K562 (cell line): Measurements from ENCODE around the gene SERGEF. TPM values are rescaled to one million over a fixed set of nuclear protein-coding genes. Genes with fewer than 3 reads are reported as not detected.

Experiments
- ATAC-seq: fragments of 200-7000 bp; cut with Tn5 transposase; 3 replicates; pipeline ENCODE4 v1.9.1; 2020; ENCODE audit warnings: moderate library complexity
- BruUV-seq: library from RNA; stranded (reverse); fragments of 400-500 nt; replicated peaks from 2 replicates; lab custom pipeline; 2021; lab: Mats Ljungman, UMichigan
- CTCF ChIA-PET: fragments of 300-600 bp; formaldehyde crosslinking; extraction: SDS; loops from one replicate; lab custom pipeline; 2021; ENCODE audit warnings: low intra/inter-chr PET ratio; lab: Yijun Ruan, JAX
- POLR2A ChIA-PET: fragments of 300-600, 350-650 bp; sonication (Branson Sonifier 250); formaldehyde crosslinking; extraction: SDS; loops from one replicate; lab custom pipeline; 2021; ENCODE audit warnings: antibody characterized with exemption, inconsistent platforms; lab: Yijun Ruan, JAX
- DNase-seq, 4 experiments: peaks; one replicate each; pipeline versions ENCODE4 v3.0.0 to v3.0.0-alpha.2; 2011 to 2018; ENCODE audit warnings: low spot score in 3 of 4, mixed read lengths in 3 of 4; ENCODE audit errors: extremely low read depth in 1 of 4
- FAIRE-seq: peaks from 2 replicates; lab custom pipeline; 2011; peaks lifted over from hg19 to GRCh38; lab: Jason Lieb, UNC
- H2AFZ ChIP-seq: 2 replicates; pipeline ENCODE4 v1.6.0; 2011; ENCODE audit warnings: low read depth, low read length, control low read depth, inconsistent platforms
- H3K27ac ChIP-seq: fragments of 200-600 bp; 3 replicates; pipeline ENCODE4 v1.8.0; 2011; ENCODE audit warnings: low read depth, mild to moderate bottlenecking, control low read depth, inconsistent platforms, low read length, moderate library complexity, mixed read lengths; ENCODE audit errors: extremely low read depth
- H3K27me3 ChIP-seq, 2 experiments: fragments of 300-600 bp in 1 of 2; 2 replicates in 1 of 2; 3 replicates in 1 of 2; pipeline versions ENCODE4 v1.6.0 to v1.8.0; 2011; ENCODE audit warnings: inconsistent platforms in 2 of 2, low read length in 2 of 2, mild to moderate bottlenecking in 1 of 2, mixed read lengths in 1 of 2, moderate library complexity in 1 of 2; ENCODE audit not compliant: control insufficient read depth in 2 of 2, insufficient read depth in 2 of 2
- H3K36me3 ChIP-seq: fragments of 300-600 bp; 3 replicates; pipeline ENCODE4 v1.8.0; 2011; ENCODE audit warnings: mild to moderate bottlenecking, low read length, inconsistent platforms; ENCODE audit not compliant: control insufficient read depth, insufficient read depth
- H3K4me1 ChIP-seq, 2 experiments: fragments of 200-600 bp in 1 of 2; replicated peaks in 1 of 2; 2 replicates in 1 of 2; 3 replicates in 1 of 2; pipeline versions ENCODE4 v1.5.1 to v1.8.0; 2011; ENCODE audit warnings: inconsistent platforms in 2 of 2, low read length in 2 of 2, mild to moderate bottlenecking in 1 of 2, mixed read lengths in 1 of 2, moderate library complexity in 1 of 2; ENCODE audit not compliant: control insufficient read depth in 2 of 2, insufficient read depth in 2 of 2
- H3K4me2 ChIP-seq: 2 replicates; pipeline ENCODE4 v1.6.1; 2011; ENCODE audit warnings: low read length, control low read depth, inconsistent platforms, mixed read lengths; ENCODE audit not compliant: insufficient read depth
- H3K4me3 ChIP-seq: fragments of 200-600 bp; sonication (generic), shearing (Covaris generic); 2 replicates; pipeline ENCODE4 v1.5.1; 2016; ENCODE audit warnings: control low read depth, inconsistent platforms
- H3K79me2 ChIP-seq: fragments of 200-600 bp; 3 replicates; pipeline ENCODE4 v1.8.0; 2011; ENCODE audit warnings: low read length, inconsistent platforms; ENCODE audit not compliant: control insufficient read depth, insufficient read depth
- H3K9ac ChIP-seq, 2 experiments: 2 replicates each; pipeline versions ENCODE4 v1.6.0 to v1.6.1; 2011; ENCODE audit warnings: low read depth in 2 of 2, low read length in 2 of 2, control low read depth in 1 of 2, inconsistent platforms in 1 of 2, mild to moderate bottlenecking in 1 of 2, mixed read lengths in 1 of 2; ENCODE audit not compliant: insufficient read depth in 1 of 2
- H3K9me1 ChIP-seq: one replicate; pipeline ENCODE4 v1.6.0; 2011; ENCODE audit warnings: inconsistent platforms, mild to moderate bottlenecking, low read length, moderate library complexity; ENCODE audit not compliant: control insufficient read depth, insufficient read depth
- H3K9me3 ChIP-seq: replicated peaks from 2 replicates; pipeline ENCODE4 v1.5.1; 2011; ENCODE audit warnings: low read depth, low read length, inconsistent platforms; ENCODE audit not compliant: control insufficient read depth, insufficient read depth
- H4K20me1 ChIP-seq: replicated peaks from 2 replicates; pipeline ENCODE4 v1.6.1; 2011; ENCODE audit warnings: low read length, inconsistent platforms, mixed read lengths; ENCODE audit not compliant: control insufficient read depth, insufficient read depth
- ADNP ChIP-seq: fragments of 200-800 bp; sonication (Bioruptor generic); IDR thresholded peaks from 2 replicates; pipeline ENCODE4 v1.6.1; 2016; ENCODE audit warnings: missing genetic modification characterization, missing compliant biosample characterization
- CHCHD3 ChIP-seq: fragments of 250-450 bp; sonication (Bioruptor Pico); IDR thresholded peaks from 2 replicates; pipeline ENCODE4 v2.1.2; 2022; ENCODE audit warnings: mild to moderate bottlenecking
- LEF1 ChIP-seq: fragments of 450-650 bp; IDR thresholded peaks from 2 replicates; pipeline ENCODE4 v1.6.1; 2016; ENCODE audit warnings: mild to moderate bottlenecking
- TAF7 ChIP-seq: fragments of 450-650 bp; IDR thresholded peaks from 2 replicates; pipeline ENCODE4 v1.6.1; 2016; ENCODE audit warnings: missing genetic modification characterization, missing compliant biosample characterization
- ZNF277 ChIP-seq: fragments of 250-450 bp; sonication (Bioruptor Pico); IDR thresholded peaks from 2 replicates; pipeline ENCODE4 v1.8.0; 2022; ENCODE audit warnings: inconsistent platforms, mild to moderate bottlenecking, moderate library complexity, borderline replicate concordance
- ZNF586 ChIP-seq: fragments of 450-650 bp; formaldehyde crosslinking; conservative IDR thresholded peaks from 2 replicates; pipeline ENCODE4 v1.4.0; 2020; ENCODE audit warnings: mild to moderate bottlenecking, moderate library complexity
- ZNF76 ChIP-seq: fragments of 250-450 bp; sonication (Bioruptor Pico); IDR thresholded peaks from 2 replicates; pipeline ENCODE4 v1.4.0; 2020; ENCODE audit warnings: mild to moderate bottlenecking, moderate library complexity, borderline replicate concordance
- ZSCAN29 ChIP-seq: fragments of 450-650 bp; IDR thresholded peaks from 2 replicates; pipeline ENCODE4 v1.6.1; 2017
- in situ Hi-C: fragments of 300-500 bp; cut with MboI; formaldehyde crosslinking; loops from 4 replicates; pipeline ENCODE4 v1.15.0; 2018; ENCODE audit warnings: inconsistent platforms, mixed read lengths
- intact Hi-C: fragments of 100-400 bp; cut with micrococcal nuclease; formaldehyde crosslinking; loops from 2 replicates; pipeline ENCODE4 v1.14.2; 2022
- polyA plus RNA-seq, 8 experiments: library from polyadenylated mRNA; depleted of rRNA in 4 of 8; stranded (reverse) in 5 of 8; unstranded in 3 of 8; fragments of >200 nt; fragmentation: Nextera tagmentation in 2 of 8; fragmentation: Illumina TruSeq in 1 of 8; extraction: Ambion mirVana in 2 of 8; extraction: Trizol in 1 of 8; gene quantifications; 2 replicates each; pipeline versions ENCODE4 v1.2.1 to v1.2.3, GENCODE V29; 2011 to 2014; ENCODE audit warnings: inconsistent platforms in 1 of 8, missing spikeins in 1 of 8
- total RNA-seq, 7 experiments: library from RNA; depleted of rRNA in 6 of 7; stranded (reverse); fragments of >200 nt in 6 of 7; fragmentation: Illumina TruSeq in 2 of 7; extraction: Trizol in 2 of 7; gene quantifications; 2 replicates each; pipeline versions ENCODE4 v1.2.1 to v1.2.3, GENCODE V29; 2011 to 2021; ENCODE audit warnings: low replicate concordance in 1 of 7
- TF ChIP-seq, protein P1 (sequence below), 2 experiments: fragments of 450-650 bp in 1 of 2; sonication (generic) in 1 of 2; formaldehyde crosslinking; conservative IDR thresholded peaks; 2 replicates each; pipeline versions ENCODE4 v1.4.0 to v1.8.1; 2020 to 2022; ENCODE audit warnings: mild to moderate bottlenecking in 1 of 2, missing genetic modification reagents in 1 of 2

The SERGEF gene
- total and polyA plus RNA-seq, 9 of the 15 experiments (the other 6 are each of a cell fraction or from before 2014, with no cell fraction given): 10.2 to 28.0 (median 19.9) TPM

DNA sequence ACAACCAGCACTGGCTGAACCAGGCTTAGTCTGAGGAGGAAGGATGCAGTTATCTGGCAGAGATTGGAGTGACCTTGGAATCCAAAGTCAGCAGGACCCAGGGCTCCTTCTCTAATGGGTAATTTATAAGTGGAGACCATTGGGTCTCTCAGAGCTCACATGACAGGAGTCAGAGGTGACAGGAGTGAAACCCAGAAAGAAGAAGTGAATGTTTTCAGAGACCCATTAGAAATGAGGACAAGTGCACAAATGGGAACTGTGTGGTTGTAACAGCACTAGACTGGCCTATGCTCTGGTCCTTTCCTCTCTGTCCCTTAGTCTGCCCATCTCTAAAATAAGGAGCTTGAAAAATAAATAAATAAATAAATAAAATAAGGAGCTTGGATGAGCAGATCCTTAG lies 107.4 kb downstream of the SERGEF start:
- no peaks in the 10 kb centered on the region for H3K9me1 ChIP-seq
- no peak overlapping the region for H3K27ac ChIP-seq
- no peak overlapping the region for H3K4me3 ChIP-seq
- in situ Hi-C loops (no loop called here), intact Hi-C loops (loop anchor here (10.0 kb wide), 2 partner anchors 59 to 171 kb away; partner anchors contain the start of gene KCNC1)
- H3K9me3 ChIP-seq: no peaks in the 10 kb centered on the region
- POLR2A ChIA-PET: no interaction called here
- ATAC-seq (no peak), FAIRE-seq (no peak), DNase-seq (no peak)
- H3K9ac ChIP-seq: no peak overlapping the region
- no peaks in the 10 kb centered on the region for H3K79me2 ChIP-seq
- H3K4me1 ChIP-seq: no peaks in the 10 kb centered on the region
- no peak overlapping the region for H2AFZ ChIP-seq
- no peaks in the 10 kb centered on the region for H3K36me3 ChIP-seq
- CTCF ChIA-PET: no interaction called here
- BruUV-seq: no TSS peak
- H4K20me1 ChIP-seq: no peaks in the 10 kb centered on the region
- no peaks in the 10 kb centered on the region for H3K27me3 ChIP-seq
- no peak overlapping the region for H3K4me2 ChIP-seq
- TF ChIP-seq LEF1 (no peak), ZSCAN29 (no peak), CHCHD3 (CRISPR knock-in tag) (no peak), ZNF586 (CRISPR knock-in tag) (no peak), ZNF277 (no peak), ADNP (tag) (no peak), ZNF76 (CRISPR knock-in tag) (no peak), TAF7 (tag) (no peak)
- TF ChIP-seq, protein P1, sequence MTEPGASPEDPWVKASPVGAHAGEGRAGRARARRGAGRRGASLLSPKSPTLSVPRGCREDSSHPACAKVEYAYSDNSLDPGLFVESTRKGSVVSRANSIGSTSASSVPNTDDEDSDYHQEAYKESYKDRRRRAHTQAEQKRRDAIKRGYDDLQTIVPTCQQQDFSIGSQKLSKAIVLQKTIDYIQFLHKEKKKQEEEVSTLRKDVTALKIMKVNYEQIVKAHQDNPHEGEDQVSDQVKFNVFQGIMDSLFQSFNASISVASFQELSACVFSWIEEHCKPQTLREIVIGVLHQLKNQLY (CRISPR knock-in tag; conservative IDR thresholded peaks at IDR 0.05): no peak
